Stimulated activated CD8-positive, alpha-beta memory T cell treated with anti-CD3 and anti-CD28 coated beads, Interleukin-15, amount 100 ng/mL, for 24 hours (primary cell): ENCODE data around the gene ENTPD7.
"Not testable (repeated sequence)": the region's sequence is repeated elsewhere in the genome, so short reads cannot be mapped to it uniquely, and the experiment has no call there.

Experiments used
- DNase-seq: peaks from one replicate; pipeline ENCODE4 v3.0.0-alpha.2; 2020; ENCODE audit warnings: low read depth

Gene ENTPD7

GRCh38 chr10:99693933-99694583, 34.7 kb downstream of the ENTPD7 start:
- DNase-seq: no peak

GRCh38 chr10:99695761-99696160, 36.5 kb downstream of the ENTPD7 start:
- no peak for DNase-seq

- DNase-seq: no peak
Measured at GRCh38 chr10:99698504-99699080, 39.3 kb downstream of the ENTPD7 start.

- no peak for DNase-seq
Measured at GRCh38 chr10:99700649-99701048, 41.3 kb downstream of the ENTPD7 start.

GRCh38 chr10:99708428-99709012, 49.2 kb downstream of the ENTPD7 start:
- no peak for DNase-seq

GRCh38 chr10:99709480-99710229, 50.3 kb downstream of the ENTPD7 start:
- no peak for DNase-seq

GRCh38 chr10:99711129-99711719, 51.9 kb downstream of the ENTPD7 start:
- no peak for DNase-seq

- no peak for DNase-seq
Measured at GRCh38 chr10:99714446-99714845, 55.1 kb downstream of the ENTPD7 start.

- DNase-seq: no peak
Measured at GRCh38 chr10:99720387-99720786, 61.1 kb downstream of the ENTPD7 start.

- DNase-seq: no peak
Measured at GRCh38 chr10:99730026-99730425, 70.7 kb downstream of the ENTPD7 start.

- DNase-seq: no peak
Measured at GRCh38 chr10:99731306-99732032, 72.2 kb downstream of the ENTPD7 start.

GRCh38 chr10:99732033-99732842, 72.9 kb downstream of the ENTPD7 start, which contains the start of the genes COX15 and CUTC:
COX15 (minus strand) TSS chr10:99732127; CDS start chr10:99732049, 78 bp downstream.
CUTC (plus strand) TSS chr10:99732234; CDS start chr10:99732349, 115 bp downstream.
- DNase-seq: peak; percentile 91

GRCh38 chr10:99733366-99733765, 74.1 kb downstream of the ENTPD7 start:
- DNase-seq: no peak

GRCh38 chr10:99734111-99734510, 74.8 kb downstream of the ENTPD7 start:
- DNase-seq: not testable (repeated sequence)

- DNase-seq: no peak
Measured at GRCh38 chr10:99740260-99740659, 81.0 kb downstream of the ENTPD7 start.

- DNase-seq: no peak
Measured at GRCh38 chr10:99740933-99741559, 81.7 kb downstream of the ENTPD7 start.

GRCh38 chr10:99742254-99742653, 82.9 kb downstream of the ENTPD7 start:
- no peak for DNase-seq

GRCh38 chr10:99742701-99743100, 83.4 kb downstream of the ENTPD7 start:
- no peak for DNase-seq

GRCh38 chr10:99743841-99744240, 84.5 kb downstream of the ENTPD7 start:
- DNase-seq: no peak

- not testable (repeated sequence) for DNase-seq
Measured at GRCh38 chr10:99746166-99746565, 86.9 kb downstream of the ENTPD7 start.
